Effector memory CD8-positive, alpha-beta T cell (primary cell): ENCODE results near the gene PLD1.
"Not testable (repeated sequence)": the region's sequence is repeated elsewhere in the genome, so short reads cannot be mapped to it uniquely, and the experiment has no call there.

Experiments used
- ATAC-seq: fragments of 150-1000 bp; cut with Tn5 transposase; replicated peaks from 2 replicates; pipeline ENCODE4 v1.10.0; 2021; ENCODE audit warnings: mild to moderate bottlenecking, moderate library complexity
- DNase-seq, 3 experiments: peaks; one replicate each; pipeline ENCODE4 v3.0.0; 2021
- H3K27ac Mint-ChIP-seq, 2 donors: one replicate each; pipeline ENCODE4 v1.8.0; 2022; ENCODE audit warnings: mild to moderate bottlenecking in 2 of 2, mixed read lengths in 2 of 2, moderate library complexity in 2 of 2
- H3K27me3 Mint-ChIP-seq, 2 donors: one replicate each; pipeline ENCODE4 v1.8.0; 2022; ENCODE audit warnings: mixed read lengths in 2 of 2
- H3K36me3 Mint-ChIP-seq: one replicate; pipeline ENCODE4 v1.8.0; 2022; ENCODE audit warnings: mild to moderate bottlenecking, moderate library complexity, mixed read lengths; ENCODE audit not compliant: insufficient read depth
- H3K4me1 Mint-ChIP-seq, 2 donors: one replicate each; pipeline ENCODE4 v1.8.0; 2022; ENCODE audit warnings: low read depth in 2 of 2, mixed read lengths in 2 of 2
- H3K4me3 Mint-ChIP-seq, 2 donors: one replicate each; pipeline ENCODE4 v1.8.0; 2022; ENCODE audit warnings: mild to moderate bottlenecking in 2 of 2, mixed read lengths in 2 of 2, moderate library complexity in 2 of 2
- H3K9me3 Mint-ChIP-seq, 2 donors: one replicate each; pipeline ENCODE4 v1.8.0; 2022; ENCODE audit warnings: mixed read lengths in 2 of 2

The PLD1 gene

GRCh38 chr3:171821778-171822358, 11.6 kb upstream of the PLD1 start:
- Mint-ChIP-seq H3K36me3 (peaks cover 4% of the 10 kb centered on the region), H3K4me1 (peaks cover 0 to 5% of the 10 kb centered on the region in 2 donors), H3K9me3 (no peaks in the 10 kb centered on the region), H3K27ac (no peak overlapping the region), H3K27me3 (peaks cover 0 to 23% of the 10 kb centered on the region in 2 donors), H3K4me3 (no peak overlapping the region)
- DNase-seq (no peak), ATAC-seq (no peak)

- no peak overlapping the region for H3K4me3 Mint-ChIP-seq
- H3K4me1 Mint-ChIP-seq = no peaks in the 10 kb centered on the region
- DNase-seq = no peak
- peaks cover 0 to 23% of the 10 kb centered on the region in 2 donors for H3K27me3 Mint-ChIP-seq
- no peaks in the 10 kb centered on the region for H3K36me3 Mint-ChIP-seq
- no peaks in the 10 kb centered on the region for H3K9me3 Mint-ChIP-seq
- no peak overlapping the region for H3K27ac Mint-ChIP-seq
- ATAC-seq = no peak
Observed at GRCh38 chr3:171821044-171821443, 10.8 kb upstream of the PLD1 start.

DNA sequence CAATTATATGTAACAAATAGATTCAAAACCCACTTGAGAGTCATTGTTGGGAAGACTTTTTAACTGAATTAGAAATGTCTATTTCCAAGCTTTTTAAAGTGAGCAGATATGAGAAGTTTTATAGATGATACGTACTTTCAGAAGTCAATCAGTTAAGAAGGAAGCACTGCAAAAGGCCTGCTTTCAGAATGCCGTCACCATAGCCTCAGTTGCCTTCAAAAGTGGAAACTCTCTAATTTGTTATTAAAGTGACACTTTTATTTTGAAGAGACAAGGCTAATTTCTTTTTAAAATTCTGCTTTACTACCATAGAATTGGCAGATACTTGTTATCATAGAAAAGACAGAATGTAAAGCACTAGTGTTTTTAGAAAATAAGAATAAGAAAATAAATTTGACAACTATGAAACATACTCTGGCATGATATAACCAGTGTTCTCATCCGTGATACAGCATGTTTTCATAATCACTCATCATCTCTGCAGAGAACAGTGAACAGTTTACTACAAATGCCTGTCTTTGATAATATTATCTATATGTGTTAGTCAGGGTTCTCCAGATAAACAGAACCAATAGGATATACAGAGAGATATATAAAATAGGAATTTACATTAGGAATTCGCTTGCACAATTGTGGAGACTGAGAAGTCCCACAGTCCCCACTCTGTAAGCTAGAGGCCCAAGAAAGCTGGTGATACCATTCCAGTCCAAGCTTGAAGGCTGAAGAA, 7.0 kb upstream of the PLD1 start:
- Mint-ChIP-seq H3K27me3 (peaks cover 0 to 5% of the 10 kb centered on the region in 2 donors), H3K9me3 (no peaks in the 10 kb centered on the region)
- no peak for DNase-seq

DNA sequence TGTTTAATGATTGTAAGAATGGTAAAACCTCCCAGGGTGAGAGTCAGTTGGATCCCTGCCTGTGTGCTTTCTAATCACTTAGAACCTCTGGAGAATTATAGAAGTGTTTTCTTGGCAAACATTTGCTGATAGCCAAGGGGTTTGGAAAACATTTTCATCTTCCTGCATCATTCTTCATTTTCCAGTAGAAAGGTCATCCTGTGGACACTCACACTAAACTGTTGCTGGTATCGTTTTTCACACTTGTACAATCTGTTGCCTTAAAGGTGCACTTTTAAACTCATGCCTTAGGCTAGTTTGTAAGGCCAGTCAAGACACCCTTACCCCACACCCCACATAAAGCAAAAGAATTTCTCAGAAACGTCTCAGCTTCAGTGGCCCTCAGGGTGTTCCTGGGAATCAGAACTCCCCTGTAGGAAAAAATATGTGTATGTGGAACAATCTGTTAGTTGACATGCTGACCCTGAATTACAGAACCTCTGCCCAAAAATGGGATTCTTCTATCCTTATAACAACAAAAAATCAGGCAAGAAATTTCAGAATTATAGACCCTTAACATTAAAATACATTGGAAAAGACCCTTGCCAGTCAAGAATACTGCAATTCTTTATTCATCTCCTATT, 5.8 kb upstream of the PLD1 start:
- H3K27me3 Mint-ChIP-seq = peaks cover 0 to 12% of the 10 kb centered on the region in 2 donors
- no peaks in the 10 kb centered on the region for H3K9me3 Mint-ChIP-seq
- DNase-seq = no peak
- H3K36me3 Mint-ChIP-seq = no peaks in the 10 kb centered on the region
- H3K4me1 Mint-ChIP-seq = peaks cover 0 to 7% of the 10 kb centered on the region in 2 donors
- no peak overlapping the region for H3K4me3 Mint-ChIP-seq
- ATAC-seq = no peak
- H3K27ac Mint-ChIP-seq = no peak overlapping the region

More for the DNA sequence above, 7.0 kb upstream of the PLD1 start:
- peaks cover 0 to 7% of the 10 kb centered on the region in 2 donors for H3K4me1 Mint-ChIP-seq
- no peak overlapping the region for H3K4me3 Mint-ChIP-seq
- H3K27ac Mint-ChIP-seq = no peak overlapping the region
- ATAC-seq = no peak
- no peaks in the 10 kb centered on the region for H3K36me3 Mint-ChIP-seq

GRCh38 chr3:171814662-171815061, 4.4 kb upstream of the PLD1 start:
- H3K36me3 Mint-ChIP-seq, H3K27ac Mint-ChIP-seq, H3K4me3 Mint-ChIP-seq, ATAC-seq, H3K9me3 Mint-ChIP-seq, DNase-seq: not testable (repeated sequence)
- H3K27me3 Mint-ChIP-seq = peaks cover 0 to 17% of the 10 kb centered on the region in 2 donors
- peaks cover 9 to 14% of the 10 kb centered on the region in 2 donors for H3K4me1 Mint-ChIP-seq

DNA sequence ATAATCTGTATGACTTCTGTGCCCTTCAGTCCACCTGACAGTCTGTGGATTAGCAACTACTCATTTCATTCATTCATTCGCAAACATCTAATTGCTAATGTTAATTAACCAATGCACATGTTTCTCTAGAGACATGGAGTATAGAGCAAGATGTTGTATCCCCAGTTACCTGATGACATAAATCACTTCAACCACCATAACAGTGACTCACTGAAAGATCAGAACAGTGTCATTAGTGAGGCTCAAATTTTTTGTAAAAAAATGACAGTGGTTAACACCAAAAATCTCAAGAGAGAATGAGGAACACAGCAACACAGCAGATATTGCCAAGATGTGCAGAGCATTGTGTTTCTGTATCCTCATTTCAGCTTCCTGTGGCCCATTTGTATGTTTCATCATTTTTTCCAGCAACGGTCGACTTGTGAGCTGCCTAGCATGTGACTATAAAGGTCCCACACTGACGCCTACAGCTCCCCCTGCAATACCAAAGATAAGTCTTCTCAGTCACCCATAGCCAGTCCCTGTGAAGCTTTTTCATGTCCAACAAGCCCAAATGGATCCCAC, 3.7 kb upstream of the PLD1 start:
- DNase-seq = peak; percentile 4 to 20 (median 10)
- no peak overlapping the region for H3K4me3 Mint-ChIP-seq

GRCh38 chr3:171813278-171813896, 3.1 kb upstream of the PLD1 start:
- Mint-ChIP-seq H3K27ac (peak overlapping the region in 1 of 2 donors; percentile 66), H3K4me3 (no peak overlapping the region), H3K4me1 (peaks cover 15 to 19% of the 10 kb centered on the region in 2 donors), H3K27me3 (peaks cover 0 to 17% of the 10 kb centered on the region in 2 donors), H3K9me3 (no peaks in the 10 kb centered on the region), H3K36me3 (peaks cover 9% of the 10 kb centered on the region)
- DNase-seq (no peak), ATAC-seq (no peak)

More for the DNA sequence above, 3.7 kb upstream of the PLD1 start:
- H3K9me3 Mint-ChIP-seq = no peaks in the 10 kb centered on the region
- peak; percentile 63 for ATAC-seq
- H3K36me3 Mint-ChIP-seq = peaks cover 9% of the 10 kb centered on the region
- peaks cover 0 to 17% of the 10 kb centered on the region in 2 donors for H3K27me3 Mint-ChIP-seq
- H3K27ac Mint-ChIP-seq = peak overlapping the region in 1 of 2 donors; percentile 66
- H3K4me1 Mint-ChIP-seq = peaks cover 15 to 19% of the 10 kb centered on the region in 2 donors

- Mint-ChIP-seq H3K9me3 (no peaks in the 10 kb centered on the region), H3K27ac (no peak overlapping the region), H3K4me3 (no peak overlapping the region), H3K4me1 (peaks cover 15 to 20% of the 10 kb centered on the region in 2 donors), H3K27me3 (peaks cover 0 to 14% of the 10 kb centered on the region in 2 donors), H3K36me3 (peaks cover 9% of the 10 kb centered on the region)
- DNase-seq (no peak), ATAC-seq (no peak)
Observed at GRCh38 chr3:171812811-171813210, 2.5 kb upstream of the PLD1 start.

DNA sequence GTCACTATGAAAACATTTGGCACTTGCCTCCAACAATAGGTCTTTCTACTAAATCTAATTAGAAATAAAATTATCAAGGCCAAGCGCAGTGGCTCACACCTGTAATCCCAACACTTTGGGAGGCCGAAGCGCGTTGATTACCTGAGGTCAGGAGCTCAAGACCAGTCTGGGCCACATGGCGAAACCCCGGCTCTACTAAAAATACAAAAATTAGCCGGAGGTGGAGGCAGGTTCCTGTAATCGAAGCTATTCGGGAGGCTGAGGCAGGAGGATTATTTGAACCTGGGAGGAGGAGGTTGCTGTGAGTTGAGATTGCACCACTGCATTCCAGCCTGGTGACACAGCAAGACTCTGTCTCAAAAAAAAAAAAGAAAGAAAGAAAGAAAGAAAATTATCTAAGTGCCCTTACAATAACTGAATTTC, 1.6 kb upstream of the PLD1 start:
- DNase-seq (no peak), ATAC-seq (no peak)
- no peak overlapping the region for H3K27ac Mint-ChIP-seq
- peak overlapping the region in 1 of 2 donors; percentile 23 for H3K4me3 Mint-ChIP-seq
- peaks cover 15 to 22% of the 10 kb centered on the region in 2 donors for H3K4me1 Mint-ChIP-seq
- peaks cover 9% of the 10 kb centered on the region for H3K36me3 Mint-ChIP-seq
- H3K27me3 Mint-ChIP-seq = peaks cover 0 to 12% of the 10 kb centered on the region in 2 donors
- no peaks in the 10 kb centered on the region for H3K9me3 Mint-ChIP-seq

DNA sequence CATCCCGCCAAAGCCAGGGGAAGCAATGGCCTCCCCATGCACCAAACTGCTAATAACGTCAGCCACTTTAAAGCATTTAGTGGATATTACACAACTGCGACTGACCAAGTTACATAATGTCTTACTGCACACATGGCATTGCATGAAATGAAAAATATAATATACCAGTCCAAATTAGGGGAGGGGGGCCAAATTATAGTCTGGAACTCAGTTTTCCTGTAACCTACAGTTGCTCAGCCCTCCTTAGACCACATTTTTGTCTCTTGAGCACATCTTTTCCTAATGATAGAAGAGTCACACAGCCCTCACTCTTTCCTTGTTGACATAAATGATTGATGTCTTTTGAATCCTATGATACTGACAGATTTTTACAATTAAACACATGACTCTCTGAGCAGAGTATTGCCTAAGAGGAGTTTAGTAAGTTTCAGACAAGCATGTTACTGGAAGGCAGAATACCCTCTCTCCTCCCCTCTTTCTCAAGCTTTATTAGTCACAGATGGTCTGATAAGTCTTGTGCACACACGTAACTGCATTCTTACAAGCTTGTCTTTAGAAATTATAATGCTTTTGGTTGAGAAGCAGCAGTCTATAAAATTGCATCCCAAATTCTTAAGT, 1.1 kb upstream of the PLD1 start:
- Mint-ChIP-seq H3K4me1 (peaks cover 15 to 22% of the 10 kb centered on the region in 2 donors), H3K36me3 (peaks cover 9% of the 10 kb centered on the region), H3K4me3 (peak overlapping the region in 1 of 2 donors; percentile 23), H3K27ac (no peak overlapping the region), H3K9me3 (no peaks in the 10 kb centered on the region), H3K27me3 (peaks cover 0 to 12% of the 10 kb centered on the region in 2 donors)
- ATAC-seq (no peak), DNase-seq (no peak)

GRCh38 chr3:171810629-171811294, 479 bp upstream of the PLD1 start:
- ATAC-seq (no peak), DNase-seq (no peak)
- Mint-ChIP-seq H3K27ac (no peak overlapping the region), H3K36me3 (peaks cover 9% of the 10 kb centered on the region), H3K9me3 (no peaks in the 10 kb centered on the region), H3K4me3 (peak overlapping the region; percentile 80 to 92), H3K27me3 (peaks cover 0 to 12% of the 10 kb centered on the region in 2 donors), H3K4me1 (peaks cover 15 to 22% of the 10 kb centered on the region in 2 donors)

- Mint-ChIP-seq H3K9me3 (no peaks in the 10 kb centered on the region), H3K27ac (peak overlapping the region; percentile 14 to 84), H3K4me1 (peaks cover 15 to 21% of the 10 kb centered on the region in 2 donors), H3K36me3 (peaks cover 9% of the 10 kb centered on the region), H3K27me3 (peaks cover 0 to 12% of the 10 kb centered on the region in 2 donors), H3K4me3 (peak overlapping the region; percentile 80 to 92)
- ATAC-seq (peak; percentile 11), DNase-seq (no peak)
Observed at GRCh38 chr3:171809611-171809860, 747 bp downstream of the PLD1 start.
